ENCODE results near the gene ZDHHC18.
"Not testable (repeated sequence)": the region's sequence is repeated elsewhere in the genome, so short reads cannot be mapped to it uniquely, and the experiment has no call there.

Gene ZDHHC18

DNA sequence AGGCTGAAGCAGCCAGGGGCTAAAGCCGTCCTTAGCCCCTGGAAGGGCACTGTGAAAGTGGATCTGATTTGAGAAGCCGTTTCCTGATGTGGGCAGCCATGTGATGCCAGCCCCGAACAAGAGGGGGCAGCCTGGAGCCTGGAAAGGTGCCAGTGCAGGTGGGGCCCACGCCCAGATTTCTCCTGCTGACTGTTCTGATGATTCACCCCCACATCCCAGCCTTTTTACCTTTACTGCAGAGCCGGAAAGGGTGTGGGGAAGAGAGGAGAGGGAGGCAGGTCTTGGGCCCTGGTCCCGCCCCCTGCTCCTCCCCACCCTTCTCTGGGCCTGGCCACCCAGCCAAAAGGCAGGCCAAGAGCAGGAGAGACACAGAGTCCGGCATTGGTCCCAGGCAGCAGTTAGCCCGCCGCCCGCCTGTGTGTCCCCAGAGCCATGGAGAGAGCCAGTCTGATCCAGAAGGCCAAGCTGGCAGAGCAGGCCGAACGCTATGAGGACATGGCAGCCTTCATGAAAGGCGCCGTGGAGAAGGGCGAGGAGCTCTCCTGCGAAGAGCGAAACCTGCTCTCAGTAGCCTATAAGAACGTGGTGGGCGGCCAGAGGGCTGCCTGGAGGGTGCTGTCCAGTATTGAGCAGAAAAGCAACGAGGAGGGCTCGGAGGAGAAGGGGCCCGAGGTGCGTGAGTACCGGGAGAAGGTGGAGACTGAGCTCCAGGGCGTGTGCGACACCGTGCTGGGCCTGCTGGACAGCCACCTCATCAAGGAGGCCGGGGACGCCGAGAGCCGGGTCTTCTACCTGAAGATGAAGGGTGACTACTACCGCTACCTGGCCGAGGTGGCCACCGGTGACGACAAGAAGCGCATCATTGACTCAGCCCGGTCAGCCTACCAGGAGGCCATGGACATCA lies 36.5 kb downstream of the ZDHHC18 start, which contains the start of gene SFN:
Gene SFN, plus strand, starts transcription at position 369 of the 904 bp plus-strand sequence. Its CDS starts 64 bp downstream, at position 433.
- DNase-seq = peak; percentile 82 to 83

DNA sequence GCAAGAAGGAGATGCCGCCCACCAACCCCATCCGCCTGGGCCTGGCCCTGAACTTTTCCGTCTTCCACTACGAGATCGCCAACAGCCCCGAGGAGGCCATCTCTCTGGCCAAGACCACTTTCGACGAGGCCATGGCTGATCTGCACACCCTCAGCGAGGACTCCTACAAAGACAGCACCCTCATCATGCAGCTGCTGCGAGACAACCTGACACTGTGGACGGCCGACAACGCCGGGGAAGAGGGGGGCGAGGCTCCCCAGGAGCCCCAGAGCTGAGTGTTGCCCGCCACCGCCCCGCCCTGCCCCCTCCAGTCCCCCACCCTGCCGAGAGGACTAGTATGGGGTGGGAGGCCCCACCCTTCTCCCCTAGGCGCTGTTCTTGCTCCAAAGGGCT lies 37.2 kb downstream of the ZDHHC18 start:
- DNase-seq = no peak

DNA sequence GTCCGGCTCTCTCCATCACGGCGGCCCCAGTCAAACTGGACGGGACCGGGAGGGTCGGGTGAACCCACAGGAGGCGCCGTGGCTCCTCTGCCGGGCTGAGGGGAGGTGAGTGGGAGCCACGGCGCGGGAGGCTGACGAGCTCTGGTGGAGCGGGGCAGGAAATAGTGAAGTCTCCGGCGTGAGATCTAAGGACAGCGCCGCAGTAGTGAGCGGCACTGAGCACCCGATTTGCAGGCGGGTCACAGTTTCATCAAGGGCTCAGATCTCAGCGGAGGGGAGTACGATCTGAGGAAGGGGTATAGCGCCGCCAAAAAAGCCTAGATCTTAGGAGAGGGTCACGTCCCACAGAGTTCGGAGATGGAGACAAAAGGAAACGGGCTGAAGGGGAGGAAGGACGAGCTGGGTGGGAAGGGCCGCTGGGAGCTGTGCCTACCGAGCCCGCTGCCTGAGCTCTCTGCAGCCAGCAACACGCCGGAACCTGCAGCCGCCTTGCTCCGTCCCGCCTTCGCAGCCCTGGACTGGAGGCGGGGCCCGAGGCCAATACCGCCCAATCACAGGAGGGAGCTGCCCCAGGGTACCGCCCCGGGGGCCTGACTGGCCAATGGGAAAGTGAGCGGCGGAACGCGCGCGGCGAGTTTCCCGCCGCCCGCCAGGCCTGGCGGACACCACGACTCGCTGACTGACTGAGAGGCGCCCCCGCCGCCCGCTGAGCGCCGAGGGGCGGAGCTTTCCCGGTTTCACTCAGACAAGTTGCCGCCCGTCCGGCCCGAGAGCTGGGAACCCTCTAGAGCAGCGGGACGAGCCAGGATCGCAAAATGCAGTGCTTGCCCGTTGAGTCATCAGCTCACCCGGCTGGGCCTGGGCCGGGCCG lies 38.4 kb downstream of the ZDHHC18 start:
- peak; percentile 97 to 98 for DNase-seq

DNA sequence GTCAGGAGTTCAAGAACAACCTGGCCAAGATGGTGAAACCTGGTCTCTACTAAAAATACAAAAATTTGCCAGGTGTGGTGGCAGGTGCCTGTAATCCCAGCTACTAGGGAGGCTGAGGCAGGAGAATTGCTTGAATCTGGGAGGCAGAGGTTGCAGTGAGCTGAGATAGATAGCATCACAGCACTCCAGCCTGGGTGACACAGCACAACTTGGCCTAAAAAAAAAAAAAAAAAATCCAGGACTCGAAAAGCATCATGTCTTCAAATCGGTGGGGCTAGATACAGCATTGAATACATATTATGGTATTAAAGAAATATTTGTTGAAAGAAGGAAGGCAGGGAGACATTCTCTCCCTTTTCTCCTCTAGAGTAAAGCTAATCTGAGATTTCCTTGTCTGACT lies 46.6 kb downstream of the ZDHHC18 start:
- DNase-seq = not testable (repeated sequence)

DNA sequence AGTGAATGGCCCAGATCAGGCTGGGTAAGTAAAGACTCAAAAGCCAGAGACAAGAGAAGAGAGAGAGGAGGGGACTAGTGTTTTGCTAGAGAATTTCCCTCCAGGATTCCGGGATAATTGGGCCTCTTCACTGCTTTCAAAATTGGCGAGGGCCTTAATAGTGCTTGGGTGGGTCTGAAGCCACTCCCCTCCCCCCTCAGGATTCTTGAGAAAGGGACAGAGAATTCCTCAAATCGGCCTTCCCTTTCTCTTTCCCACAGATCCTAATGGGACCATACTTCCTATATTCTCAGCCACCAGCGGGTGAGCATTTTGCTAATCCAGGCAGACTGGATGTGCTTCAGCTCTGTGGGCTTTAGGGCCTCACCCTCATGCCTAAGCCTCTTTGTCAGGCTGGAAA lies 48.4 kb downstream of the ZDHHC18 start:
- no peak for DNase-seq

DNA sequence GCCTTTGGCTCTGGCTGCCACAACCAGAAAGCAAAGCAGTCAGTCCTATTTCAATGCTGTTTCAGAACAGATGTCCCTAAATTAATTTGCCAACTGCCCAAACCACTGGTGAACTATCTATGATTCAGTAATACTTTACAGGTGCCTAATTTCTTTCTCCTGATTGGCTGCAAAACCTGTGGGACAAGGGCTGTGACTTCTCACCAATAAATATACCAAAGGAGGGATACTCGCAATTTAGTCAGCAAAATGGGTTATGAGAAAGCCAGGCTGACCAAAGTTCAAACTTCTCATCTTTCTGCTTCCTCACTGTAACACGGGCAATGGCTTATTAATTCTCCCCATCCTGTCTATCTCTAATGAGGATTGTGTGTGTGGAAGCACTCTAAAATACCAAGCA lies 50.8 kb downstream of the ZDHHC18 start:
- DNase-seq = no peak

DNA sequence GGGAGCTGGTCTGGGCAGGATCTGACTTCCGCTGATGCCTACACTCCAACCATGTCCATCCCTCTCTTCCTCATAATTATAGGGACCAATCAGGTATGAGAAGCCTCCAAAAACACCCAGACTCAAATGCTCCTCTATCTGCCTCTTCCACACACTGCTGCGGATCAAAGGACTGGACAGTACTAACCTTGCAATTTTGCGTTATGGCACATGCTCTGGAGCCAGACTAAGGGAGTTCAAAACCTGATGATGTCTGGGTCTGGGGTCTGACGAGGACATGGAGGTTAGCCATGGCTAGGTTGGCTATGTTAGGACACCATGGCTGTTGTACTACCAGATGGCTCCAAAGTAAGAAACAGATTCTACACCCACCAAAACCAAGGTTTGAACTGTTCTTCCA lies 53.3 kb downstream of the ZDHHC18 start:
- no peak for DNase-seq

DNA sequence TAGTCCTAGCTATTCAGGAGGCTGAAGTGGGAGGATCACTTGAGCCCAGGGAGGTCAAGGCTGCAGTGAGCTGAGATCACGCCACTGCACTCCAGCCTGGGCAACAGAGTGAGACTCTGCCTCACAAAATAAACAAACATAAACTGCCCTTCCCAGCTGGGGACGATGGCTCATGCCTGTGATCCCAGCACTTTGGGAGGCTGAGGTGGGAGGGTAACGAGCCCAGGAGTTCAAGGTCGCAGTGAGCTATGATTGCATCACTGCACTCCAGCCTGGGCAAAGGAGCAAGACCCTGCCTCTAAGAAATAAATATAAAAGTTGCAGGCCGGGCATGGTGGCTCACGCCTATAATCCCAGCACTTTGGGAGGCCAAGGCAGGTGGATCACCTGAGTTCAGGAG lies 55.1 kb downstream of the ZDHHC18 start:
- not testable (repeated sequence) for DNase-seq

DNA sequence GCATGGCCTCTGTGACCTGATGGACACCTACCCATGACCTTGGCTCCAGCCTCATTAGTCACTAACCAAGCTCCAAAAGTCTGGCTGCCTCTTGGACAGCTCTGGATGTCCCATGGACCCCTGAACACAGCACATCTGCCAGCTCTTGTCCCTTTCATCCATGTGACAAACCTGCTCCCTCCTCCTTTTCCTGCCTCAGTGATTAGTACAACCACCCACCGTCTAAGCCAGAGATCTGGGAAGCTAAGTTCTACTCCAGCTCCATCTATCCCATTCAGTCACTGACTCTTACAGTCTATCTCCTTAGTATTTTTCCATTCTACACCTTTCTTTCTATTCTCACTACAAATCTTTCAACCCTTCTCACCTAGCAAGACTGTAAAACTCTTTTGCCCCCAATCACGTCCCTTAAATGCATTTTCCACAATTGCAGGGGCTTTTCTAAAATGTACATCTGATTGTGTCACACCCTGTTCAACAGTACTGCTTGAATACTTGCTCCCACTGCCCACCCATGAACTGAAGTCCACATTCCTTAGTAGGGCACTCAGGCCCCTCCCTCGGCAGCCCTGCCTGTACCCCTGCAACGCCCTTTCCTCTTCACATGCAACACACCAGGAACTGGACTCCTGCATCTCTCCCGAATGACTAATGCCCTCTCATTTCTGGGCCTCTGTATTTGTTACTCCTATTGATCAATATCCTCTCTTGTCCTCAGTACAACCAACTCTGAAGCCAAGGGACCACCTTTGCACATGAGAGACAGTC lies 56.4 kb downstream of the ZDHHC18 start:
- DNase-seq = no peak

DNA sequence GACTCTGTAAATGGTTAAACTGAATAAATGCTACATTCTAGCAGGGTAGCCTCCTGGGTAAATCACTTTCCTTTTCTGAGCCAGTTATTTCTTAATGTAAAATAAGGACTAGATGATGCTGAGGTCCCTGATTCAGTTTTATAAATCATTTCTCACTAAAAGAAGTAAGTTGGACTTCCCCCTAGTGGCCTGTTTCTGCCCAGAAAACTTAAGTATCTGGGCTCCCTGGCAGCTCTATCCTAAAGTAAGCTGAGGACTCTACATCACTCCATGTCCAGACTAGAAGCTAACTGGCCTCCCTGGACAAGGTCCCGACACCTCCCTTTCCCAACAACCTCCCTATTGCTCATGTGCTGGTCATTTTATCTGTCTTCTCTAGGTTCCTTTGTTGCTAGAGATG lies 60.6 kb downstream of the ZDHHC18 start:
- DNase-seq = no peak

DNA sequence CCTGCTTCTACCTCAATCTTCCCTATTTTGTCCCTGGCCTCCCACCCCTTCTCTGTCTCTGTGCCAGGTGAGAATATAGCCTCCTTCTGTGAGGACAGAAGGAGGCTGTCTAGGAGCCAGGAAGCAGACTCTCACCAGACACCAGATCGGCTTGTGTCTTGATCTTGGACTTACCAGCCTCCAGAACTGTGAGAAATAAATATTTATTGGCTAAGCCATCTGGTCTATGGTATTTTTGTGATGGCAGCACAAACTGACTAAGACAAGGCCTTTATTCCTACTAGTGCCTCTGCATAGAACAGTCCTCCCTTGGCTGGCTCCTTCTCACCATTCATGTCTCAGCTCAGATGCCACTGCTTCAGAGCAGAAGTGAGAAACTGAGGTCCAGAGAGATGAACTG lies 61.7 kb downstream of the ZDHHC18 start:
- no peak for DNase-seq

DNA sequence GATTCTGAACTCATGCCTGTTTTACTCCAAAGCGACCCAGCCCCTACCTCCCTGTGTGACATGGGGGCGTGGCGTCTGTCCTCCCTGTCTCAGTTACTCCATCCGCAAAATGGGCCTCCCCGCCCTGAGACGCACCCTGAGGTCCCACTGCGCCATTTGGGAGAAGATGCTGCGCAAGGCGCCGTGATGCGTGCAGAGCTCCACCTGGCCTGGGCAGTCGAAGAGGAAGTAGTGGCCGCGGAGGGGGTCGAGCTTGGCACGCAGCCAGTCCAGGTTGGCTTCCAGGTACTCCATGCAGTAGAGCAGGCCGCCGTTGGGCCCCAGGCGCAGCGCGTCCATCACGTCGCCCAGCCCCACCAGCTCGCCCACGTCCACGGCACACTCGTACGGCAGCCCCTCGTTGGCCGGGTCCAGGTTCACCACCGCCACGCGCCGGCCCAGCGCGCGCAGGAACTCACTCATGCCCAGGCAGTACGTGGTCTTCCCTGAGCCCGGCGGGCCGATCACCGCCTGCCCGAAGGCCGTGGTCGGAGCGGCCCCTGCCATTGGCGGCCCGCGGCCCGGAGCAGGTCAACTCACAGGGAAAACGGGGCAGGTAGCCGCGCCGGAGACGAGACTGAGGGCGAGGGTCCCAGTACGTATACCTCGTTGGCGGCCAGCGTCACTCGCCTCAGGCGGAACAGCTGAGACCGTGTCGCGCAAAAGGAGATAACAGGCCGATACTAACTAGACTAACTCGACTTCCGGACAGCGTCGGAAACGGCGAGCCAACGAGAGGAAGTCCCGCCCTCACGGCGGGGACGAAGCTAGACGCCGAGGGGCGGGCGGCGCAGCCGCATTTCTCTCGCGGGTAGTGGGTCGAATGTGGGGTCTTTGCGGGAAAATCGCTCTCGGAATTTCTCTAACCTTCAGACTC lies 63.3 kb downstream of the ZDHHC18 start, which contains the start of gene GPN2:
Gene GPN2, minus strand, starts transcription at position 733 of the 916 bp plus-strand sequence. Its CDS starts 187 bp downstream, at position 546.
- peak; percentile 86 to 87 for DNase-seq

DNA sequence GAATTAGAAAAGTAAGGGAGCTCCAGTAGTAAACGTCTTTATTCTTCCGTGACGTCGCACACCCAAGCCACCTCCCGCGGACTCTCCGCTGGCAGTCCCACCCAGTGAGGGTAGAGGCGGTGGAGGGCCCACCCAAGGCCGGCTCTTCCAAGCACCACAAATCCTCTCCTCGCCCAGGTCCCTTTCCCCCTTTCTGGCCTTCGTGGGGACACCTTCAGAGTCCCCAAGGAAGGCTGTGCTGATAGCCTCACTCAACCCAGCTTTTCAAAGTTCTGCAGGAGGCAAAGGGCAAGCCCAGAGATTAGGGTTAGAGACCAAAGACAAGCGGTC lies 63.9 kb downstream of the ZDHHC18 start:
- no peak for DNase-seq

DNA sequence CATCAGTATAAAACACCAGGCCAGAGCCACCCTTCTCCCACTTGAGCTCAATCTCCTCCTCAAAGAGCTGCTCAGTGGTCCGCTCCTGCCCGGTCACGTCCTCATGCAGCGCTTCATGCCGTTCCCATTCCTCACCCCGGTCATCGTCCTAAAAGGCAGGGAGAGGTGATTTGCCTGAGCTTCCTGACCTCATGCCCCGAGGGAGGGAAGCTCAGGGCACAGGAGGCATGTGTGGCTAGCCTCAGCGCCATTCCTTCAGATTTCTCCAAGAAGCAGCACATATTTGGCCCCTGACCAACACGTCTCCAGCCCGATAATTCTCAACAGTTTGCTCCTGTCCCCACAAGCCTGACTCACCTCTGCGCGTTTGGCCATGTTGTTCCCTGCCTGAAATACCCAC lies 67.8 kb downstream of the ZDHHC18 start:
- no peak for DNase-seq

DNA sequence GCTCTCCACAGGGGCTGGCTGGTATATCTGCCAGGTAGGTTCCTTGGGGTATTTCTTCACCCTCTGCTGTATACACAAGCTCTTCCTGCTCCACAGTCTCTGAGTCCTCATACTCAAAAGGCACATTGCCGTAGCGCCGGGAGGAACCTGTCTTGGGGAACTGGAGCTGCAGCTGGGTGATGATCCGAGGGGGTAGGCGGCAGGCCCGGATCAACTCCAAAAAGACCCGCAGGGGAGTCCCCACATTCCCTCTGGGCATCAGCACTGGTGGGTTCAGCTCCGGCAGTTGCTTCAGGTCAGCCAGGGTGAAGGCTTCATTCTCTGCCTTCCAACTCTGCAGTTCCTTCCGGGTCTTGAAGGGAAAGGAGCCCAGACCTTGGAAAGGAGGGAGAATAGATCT lies 70.9 kb downstream of the ZDHHC18 start:
- DNase-seq = no peak

DNA sequence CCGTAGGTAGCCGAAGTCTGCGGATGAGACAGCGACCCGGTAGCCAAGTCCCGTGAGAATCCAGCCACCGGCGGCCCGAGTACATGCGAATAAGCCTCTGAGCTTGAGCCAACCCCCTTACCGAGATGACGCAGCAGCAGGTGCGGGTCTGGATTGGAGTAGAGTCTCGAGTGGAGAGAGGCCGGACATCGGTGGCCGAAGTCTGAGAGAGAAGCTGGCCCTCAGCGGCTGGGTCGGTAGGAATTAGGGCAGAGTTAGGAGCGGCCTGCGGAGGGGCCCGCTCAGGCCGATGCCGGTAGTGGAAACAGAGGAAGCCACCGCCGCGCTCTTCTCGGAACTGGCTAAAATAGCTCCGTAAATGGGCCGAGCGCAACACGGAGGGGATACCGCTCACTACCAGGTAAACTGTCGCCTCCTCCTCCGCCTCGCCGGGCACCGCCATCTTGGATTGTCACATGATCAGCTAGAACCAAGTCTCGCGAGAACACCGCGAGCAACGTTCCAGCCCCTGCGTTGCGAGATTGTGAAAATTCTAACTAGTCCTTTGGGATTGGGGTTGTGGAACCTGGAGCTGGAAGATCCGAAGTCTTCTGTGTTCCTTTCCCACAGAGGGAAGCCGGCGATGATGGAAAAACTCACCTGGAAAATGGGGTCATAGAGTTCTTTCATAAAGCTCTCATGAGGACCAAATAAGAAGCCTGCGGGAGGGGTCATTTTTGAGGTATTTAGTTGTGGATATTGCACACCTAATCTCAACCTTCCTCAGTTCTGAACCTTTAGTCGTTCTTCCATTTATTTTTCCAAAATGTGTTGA lies 73.7 kb downstream of the ZDHHC18 start, which contains the start of gene GPATCH3:
Gene GPATCH3, minus strand, starts transcription at position 467 of the 814 bp plus-strand sequence. Its CDS starts 25 bp downstream, at position 442.
- DNase-seq = peak; percentile 90 to 92

DNA sequence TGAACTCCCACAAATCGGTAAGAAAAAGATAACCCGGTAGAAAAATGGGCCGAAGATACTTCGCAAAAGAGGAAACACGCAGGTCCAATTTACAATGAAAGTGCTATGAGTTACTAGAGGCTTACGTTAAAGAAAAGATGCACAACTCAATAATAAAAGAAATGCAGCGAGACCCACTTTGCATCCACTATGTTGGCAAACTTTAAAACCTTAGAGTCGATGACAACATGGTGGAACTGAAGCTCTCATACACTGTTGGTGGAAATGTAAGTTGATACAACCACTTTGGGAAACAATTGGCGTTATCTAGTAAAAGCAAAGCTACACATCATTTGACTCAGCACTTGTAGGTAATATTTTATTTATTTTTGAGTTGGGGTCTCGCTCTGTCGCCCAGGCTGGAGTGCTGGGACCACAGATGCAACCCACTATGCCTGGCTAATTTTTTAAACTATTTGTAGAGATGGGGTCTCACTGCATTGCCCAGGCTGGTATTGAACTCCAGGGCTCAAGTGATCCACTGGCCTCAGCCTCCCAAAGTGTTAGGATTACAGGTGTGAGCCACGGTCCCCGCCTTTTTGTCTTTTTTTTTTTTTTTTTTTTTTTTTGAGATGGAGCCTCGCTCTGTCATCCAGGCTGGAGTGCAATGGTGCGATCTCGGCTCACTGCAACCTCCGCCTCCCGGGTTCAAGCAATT lies 74.5 kb downstream of the ZDHHC18 start:
- DNase-seq = no peak

Data from activated T-cell treated with anti-CD3 and anti-CD28 coated beads, Interleukin-2, amount 50 U/mL, for 48 hours (primary cell).